RPMI7951 (cell line): ENCODE measurements around the gene SSRP1. TPM values are rescaled to one million over a fixed set of nuclear protein-coding genes. Genes with fewer than 3 reads are reported as not detected.
A peak's percentile ranks its signal among the peaks of the same experiment; 100 is the strongest.
"Not testable (repeated sequence)": the region's sequence is repeated elsewhere in the genome, so short reads cannot be mapped to it uniquely, and the experiment has no call there.

Experiments
- DNase-seq: peaks from one replicate; pipeline ENCODE4 v3.0.0-alpha.2; 2012; ENCODE audit warnings: low read depth
- total RNA-seq: library from RNA; depleted of rRNA; stranded (reverse); fragments of >200 nt; shearing (Covaris generic); gene quantifications from 2 replicates; pipeline ENCODE4 v1.2.3, GENCODE V29; 2014

Gene SSRP1
- total RNA-seq, 1 experiment from 2014 or later: 105 TPM

DNA sequence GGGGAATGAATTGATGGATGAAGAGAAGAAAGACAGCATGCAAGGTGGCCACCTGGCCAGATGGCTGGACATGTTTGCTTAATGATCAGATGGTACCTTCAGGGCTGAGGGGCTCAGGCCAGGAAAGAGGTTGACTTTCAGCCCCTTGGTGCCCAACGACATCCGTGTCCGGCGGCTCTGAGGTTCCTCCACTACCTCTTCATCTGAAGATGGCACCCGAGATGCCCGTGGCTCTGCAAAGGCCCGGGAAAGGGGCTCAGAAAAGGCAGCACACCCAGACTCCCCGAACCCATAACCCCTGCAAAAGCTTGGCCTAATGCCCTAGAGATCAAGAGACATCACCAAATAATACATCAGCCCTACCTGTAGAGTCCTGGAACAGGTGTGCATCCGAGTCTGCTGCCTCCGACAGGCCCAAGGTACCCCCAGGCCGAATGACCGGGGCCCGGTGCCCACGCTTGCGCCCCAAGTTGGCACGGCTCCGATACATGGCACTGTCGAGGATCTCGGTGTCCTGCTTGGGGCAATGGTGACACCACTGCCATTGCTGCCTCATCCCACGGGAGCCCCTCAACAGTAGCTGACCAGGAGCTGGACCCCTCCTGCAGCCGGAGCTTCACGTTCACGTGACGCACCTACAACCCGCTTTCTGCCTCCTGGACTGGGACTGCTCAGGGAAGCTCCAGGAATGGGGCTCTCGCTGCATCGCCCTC, 33.8 kb downstream of the SSRP1 start:
- DNase-seq: no peak

DNA sequence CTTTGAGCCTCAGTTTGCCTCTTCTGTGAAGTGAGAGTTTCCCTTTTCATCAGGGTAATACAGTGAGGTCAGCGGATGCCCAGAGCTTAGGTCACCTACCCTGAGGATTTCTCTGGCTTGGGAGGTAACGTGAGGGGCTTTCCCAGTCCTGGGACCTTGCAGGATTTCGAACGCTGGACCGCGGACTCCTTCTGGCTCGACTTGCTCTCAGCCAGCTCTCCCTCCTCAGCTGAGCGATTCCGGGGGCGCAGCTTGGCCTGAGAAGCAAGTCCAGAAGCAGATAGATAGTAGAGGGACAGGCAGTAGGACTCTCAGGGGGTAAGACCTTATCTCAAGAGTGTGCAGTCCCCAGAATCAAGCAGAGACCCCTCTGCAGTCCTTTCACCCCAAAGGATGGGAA, 34.9 kb downstream of the SSRP1 start:
- DNase-seq: no peak

DNA sequence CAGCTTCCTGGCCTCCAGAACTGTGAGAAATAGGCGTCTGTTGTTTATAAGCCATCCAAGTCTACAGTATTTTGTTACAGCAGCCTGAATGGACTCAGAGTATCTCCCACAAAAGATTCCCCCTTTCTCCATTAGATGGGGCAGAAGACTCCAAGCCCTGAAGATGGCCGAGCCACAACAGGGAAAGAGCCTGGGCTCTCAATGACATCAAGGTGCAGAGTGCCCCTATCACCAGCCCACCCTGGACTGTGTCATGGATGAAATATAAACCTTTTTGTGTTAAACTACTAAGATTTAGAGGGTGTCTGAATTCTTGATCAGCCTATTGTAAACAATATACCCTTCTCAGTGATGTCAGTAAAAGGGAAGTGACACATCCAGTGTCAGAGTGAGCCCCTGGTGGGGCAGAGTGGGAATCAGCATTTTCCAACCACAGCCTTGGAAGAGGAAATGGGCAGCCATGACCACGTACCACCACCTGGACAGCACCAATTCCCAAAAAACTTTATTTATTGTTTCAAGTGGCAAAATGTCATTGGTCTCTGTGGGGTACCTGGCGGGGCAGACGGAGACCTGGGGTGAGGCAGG, 36.4 kb downstream of the SSRP1 start:
- DNase-seq: no peak

DNA sequence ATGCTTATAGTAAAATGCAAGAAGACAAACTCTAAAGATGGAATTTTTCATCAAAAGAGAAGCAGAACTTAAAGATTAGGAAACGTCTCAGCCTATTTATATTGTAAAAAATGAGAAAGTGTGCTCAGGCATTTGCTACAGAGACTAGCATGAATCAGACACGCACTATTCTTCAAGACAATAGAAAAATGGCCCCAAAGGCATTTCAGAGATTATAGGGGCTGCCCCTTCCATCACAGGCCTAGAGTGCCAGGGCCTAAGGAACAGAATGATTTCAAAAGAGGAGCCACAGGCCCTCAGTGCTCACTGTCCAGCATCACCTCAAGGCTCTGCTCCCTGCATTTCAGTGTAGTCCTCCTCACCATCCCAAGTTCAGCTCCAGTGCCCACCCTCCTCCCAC, 38.5 kb downstream of the SSRP1 start:
- no peak for DNase-seq

DNA sequence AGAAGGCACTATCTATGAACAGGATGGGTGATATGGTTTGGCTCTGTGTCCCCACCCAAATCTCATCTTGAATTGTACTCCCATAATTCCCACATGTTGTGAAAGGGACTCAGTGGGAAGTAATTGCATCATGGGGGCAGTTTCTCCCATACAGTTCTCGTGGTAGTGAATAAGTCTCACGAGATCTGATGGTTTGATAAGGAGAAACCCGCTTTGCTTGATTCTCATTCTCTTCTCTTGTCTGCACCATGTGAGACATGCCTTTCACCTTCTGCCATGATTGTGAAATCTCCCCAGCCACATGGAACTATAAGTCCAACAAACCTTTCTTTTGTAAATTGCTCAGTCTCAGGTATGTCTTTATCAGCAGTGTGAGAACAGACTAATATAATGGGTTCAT, 39.5 kb downstream of the SSRP1 start:
- not testable (repeated sequence) for DNase-seq

DNA sequence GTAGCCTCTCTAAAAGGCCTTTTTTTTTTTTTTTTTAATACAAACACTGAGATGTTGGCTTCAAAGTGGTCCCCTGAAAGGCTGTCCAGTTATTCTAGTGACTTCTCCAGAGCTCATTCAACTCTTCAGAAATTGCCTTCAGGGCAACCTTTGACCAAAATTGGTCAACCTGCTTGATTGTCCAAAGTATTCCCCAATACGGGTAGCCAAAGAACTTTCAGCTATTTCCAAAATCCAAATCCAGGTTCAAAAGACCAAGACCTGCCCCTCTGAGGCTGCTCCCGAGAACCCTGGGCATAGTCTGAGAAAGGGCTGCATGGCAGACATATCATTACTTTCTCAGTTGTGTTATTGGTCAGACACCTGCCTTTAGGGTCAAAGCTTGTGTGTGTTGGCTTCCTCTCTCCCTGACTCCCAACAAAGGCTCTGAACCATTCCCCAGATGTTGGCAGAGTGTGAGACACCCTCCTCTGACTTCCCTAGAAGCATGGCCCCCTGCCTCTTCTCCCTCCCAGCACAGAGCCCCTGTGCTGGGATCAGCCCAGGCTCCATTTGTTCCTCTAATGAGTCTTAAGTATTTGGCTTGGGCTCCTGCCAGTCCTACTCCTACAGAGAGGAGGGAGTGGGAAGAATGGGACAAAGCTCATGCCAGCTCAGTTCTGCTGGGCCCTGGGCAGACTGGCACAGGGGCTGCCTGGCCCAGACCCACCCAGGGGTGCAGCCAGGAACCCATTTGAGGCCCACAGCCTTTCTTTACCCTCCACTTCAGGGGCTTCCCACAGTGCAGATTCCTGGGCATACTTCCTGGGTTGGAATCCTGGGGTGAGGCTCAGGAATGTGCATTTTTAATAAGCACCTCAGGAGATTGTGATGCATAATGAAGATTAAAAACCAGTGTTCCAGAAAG, 41.2 kb downstream of the SSRP1 start:
- peak; percentile 43 for DNase-seq

DNA sequence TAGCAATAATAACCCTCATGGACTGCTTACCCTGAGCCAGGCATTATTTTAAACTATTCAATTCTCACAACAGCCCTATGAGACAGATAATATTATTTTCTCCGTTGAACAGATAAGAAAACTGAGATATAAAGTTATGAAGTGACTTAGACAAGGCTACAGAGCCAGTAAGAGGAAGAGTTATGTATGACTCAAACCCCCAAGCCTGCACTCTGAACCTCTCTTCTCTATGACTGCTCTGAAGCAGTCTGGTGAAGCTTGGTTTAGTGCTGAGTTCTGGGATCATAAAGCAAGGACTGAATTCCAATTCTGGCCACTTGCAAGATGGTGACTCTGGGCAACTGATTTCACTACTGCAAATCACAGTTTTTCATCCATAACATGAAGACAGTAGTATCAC, 45.4 kb downstream of the SSRP1 start:
- DNase-seq: no peak

DNA sequence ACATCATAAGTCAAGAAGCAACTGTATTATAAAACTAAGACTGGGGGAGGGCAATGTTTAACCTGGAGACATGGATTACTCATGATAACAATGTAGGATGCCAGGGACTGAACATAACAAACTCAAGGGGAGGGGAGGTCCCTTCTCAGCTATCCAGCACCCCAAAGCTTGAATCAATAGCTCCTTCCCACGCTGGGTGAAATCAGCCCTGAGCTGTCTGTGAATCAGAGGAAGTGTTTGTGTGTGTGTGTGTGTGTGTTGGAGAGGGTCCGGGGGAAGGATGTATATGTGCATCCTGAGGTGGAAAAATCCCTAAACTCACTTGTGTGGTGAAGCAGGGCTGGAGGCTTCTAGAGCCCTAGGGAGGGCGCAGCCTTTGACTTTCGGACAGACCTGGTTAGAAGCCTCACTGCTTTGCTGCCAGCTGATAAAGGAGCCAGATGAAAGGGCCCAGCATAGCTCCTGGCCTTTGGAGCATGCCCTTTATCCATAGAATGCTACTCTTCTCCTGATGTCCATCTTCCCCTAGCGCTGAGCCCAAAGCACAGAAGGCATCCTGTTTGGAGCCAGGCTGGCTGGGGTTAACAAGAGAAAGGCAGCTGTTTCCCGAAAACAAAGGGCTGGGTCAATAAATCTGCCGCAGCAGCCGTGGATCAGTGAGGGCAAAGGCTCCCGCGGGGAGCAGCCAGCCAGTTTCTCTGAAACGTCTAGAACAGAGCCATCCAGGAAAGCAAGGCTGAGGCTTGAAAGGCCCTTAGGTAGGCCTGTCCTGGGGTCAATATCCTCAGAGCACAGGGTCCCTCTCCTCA, 46.7 kb downstream of the SSRP1 start:
- DNase-seq: peak; percentile 60

DNA sequence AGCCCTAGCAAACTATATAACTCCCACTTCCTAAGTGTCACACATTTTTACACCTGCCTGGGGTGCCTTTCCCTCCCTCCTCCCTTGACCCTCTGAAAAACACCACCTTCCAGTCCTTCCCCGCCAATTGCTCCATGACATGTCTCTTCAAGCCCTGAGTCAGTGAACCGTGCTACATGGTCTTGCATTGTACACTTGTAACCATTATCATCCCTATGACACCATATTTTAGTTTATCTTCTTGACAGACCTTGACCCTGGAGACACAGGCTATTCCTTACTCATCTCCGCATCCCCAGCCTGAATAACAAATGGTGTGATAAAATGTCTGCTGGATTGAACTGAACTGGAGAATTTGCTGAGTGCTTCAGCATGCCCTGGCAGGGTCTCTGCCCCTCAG, 47.8 kb downstream of the SSRP1 start:
- no peak for DNase-seq

DNA sequence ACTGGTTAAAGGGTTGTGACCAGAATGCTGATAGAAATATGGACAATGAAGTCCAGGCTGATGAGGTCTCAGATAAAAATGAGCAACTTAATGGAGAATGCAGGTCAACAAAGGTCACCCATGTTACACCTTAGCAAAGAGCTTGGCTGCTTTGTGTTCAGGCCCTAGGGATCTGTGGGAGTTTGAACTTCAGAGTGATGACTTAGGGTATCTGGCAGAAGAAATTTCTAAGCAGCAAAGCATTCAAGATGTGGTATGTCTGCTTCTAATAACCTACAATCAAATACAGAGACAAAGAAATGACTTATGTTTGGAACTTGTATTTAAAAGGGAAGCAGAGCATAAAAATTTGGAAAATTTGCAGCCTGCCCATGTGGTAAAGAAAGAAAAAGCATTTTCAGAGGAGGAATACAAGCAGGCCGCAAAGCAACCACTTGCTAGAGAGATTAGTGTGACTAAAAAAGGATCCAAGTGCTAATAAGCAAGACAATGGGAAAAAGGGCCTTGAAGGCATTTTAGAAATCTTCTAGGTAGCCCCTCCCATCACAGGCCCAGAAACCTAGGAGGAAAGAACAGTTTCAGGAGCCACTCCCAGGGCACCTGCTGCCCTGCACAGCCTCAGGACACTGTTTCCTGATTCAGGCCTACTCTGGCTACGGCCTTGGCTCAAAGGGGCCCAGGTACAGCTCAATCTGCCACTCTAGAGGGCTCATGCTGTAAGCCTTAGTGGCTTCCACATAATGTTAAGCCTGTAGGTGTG, 52.3 kb downstream of the SSRP1 start:
- no peak for DNase-seq

DNA sequence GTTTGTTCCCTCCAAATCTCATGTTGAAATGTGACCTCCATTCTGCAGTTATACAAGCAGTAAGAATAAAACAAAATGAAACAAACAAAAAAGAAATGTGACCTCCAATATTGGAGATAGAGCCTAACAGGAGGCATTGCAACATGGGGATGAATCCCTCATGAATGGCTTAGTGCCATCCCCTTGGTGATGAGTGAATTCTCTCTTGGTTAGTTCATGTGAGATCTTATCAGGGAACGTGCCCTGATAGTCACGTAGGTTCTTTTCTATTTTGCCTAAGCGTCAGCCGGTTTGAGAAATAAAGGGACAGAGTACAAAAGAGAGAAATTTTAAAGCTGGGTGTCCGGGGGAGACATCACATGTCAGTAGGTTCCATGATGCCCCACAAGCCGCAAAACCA, 54.1 kb downstream of the SSRP1 start:
- DNase-seq: peak; percentile 67

DNA sequence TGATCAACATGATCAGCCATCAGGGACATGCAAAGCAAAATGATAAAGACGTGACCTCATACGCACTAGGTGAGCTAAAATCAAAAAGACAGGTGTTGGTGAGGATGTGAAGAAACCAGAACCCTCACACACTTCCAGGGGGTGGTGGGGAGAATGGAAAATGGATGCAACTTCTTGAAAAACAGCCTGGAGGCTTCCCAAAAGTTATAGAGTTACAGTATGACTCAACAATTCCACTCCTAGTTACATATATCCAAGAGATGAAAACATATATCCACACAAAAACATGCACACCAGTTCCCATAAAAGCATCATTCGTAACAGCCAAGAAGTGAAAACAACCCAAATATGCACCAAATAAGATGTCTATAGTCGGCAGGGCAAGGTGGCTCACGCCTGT, 56.6 kb downstream of the SSRP1 start:
- DNase-seq: peak; percentile 27

DNA sequence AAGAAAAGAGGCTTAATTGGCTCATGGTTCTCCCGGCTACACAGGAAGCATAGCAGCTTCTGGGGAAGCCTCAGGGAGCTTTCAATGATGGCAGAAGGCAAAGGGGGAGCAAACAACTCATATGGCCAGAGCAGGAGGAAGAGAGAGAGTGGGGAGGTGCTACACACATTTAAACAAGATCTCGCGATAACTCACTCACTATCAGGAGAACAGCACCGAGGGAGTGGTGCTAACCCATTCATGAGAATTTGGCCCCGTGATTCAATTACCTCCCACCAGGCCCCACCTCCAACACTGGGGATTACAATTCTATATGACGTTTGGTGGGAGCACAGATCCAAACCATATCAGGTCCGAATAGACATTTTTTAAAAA, 57.0 kb downstream of the SSRP1 start:
- peak; percentile 65 for DNase-seq

DNA sequence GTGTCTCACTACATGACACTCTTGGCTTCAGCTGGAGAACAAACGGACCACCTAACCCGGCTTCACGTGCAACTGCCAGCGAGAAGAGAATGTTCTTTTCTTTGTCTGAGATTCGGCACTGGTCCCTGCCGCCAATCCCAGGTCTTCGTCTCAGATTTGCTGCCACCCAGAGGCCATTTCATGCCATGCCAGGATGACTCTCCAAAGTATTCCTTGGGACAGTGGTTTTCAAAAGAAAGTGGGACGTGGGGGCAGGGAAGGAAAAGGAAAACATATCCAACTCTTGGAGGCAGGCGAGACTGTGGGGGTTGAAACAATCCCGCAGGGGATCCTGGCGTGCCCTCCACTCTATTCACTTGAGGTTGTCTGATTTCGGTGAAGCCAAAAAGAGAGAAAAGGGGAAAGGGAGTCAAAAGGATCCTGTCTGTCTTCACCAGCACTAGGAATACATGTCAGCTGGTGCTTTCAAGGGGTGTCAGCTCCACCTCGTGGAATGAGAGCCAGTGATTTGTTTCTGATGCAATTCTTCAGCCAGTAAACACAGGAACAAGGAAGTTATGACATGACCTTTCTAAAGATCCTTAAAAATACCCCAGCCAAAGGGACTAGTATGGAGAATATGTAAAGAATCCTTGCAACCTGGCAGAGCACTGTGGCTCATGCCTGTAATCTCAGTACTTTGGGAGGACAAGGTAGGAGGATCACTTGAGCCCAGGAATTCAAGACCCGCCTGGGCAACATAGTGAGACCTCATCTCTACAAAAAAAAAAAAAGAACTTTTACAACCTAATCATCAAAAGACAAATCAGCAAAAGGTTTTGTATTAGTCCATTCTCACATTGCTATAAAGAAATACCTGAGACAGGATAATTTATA, 57.6 kb downstream of the SSRP1 start:
- DNase-seq: peak; percentile 73

DNA sequence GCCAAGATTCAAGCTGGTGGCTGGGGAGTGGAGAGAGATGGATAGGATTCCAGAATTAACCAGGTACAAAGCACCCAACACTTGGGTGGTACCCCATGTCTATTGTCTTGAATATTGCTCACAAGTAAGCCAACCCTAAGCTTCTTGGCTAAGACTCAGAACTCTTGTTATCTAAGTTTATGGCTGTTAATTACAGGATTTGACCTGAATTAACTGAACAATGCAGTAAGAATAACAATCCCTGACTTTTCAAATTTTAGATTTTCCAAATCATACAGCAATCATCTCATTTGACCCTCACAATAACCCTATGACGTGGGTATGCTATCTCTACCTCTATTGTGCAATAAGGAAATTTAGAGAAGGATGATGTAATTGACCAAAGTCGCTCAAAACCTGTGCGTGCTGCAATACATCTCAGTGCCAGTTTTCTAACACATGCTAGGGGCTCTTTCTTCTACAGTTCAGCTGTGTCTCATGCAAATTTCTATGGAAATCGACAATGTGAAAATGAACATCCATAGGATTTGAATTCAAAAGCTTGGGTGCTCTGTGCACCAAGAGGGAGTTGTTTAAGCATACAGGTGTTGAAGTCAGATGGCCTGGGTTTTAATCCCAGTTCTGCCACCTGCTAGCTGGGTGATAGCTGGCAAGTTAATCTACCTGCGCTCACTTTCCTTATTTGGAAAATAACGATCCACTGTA, 58.6 kb downstream of the SSRP1 start:
- DNase-seq: no peak

DNA sequence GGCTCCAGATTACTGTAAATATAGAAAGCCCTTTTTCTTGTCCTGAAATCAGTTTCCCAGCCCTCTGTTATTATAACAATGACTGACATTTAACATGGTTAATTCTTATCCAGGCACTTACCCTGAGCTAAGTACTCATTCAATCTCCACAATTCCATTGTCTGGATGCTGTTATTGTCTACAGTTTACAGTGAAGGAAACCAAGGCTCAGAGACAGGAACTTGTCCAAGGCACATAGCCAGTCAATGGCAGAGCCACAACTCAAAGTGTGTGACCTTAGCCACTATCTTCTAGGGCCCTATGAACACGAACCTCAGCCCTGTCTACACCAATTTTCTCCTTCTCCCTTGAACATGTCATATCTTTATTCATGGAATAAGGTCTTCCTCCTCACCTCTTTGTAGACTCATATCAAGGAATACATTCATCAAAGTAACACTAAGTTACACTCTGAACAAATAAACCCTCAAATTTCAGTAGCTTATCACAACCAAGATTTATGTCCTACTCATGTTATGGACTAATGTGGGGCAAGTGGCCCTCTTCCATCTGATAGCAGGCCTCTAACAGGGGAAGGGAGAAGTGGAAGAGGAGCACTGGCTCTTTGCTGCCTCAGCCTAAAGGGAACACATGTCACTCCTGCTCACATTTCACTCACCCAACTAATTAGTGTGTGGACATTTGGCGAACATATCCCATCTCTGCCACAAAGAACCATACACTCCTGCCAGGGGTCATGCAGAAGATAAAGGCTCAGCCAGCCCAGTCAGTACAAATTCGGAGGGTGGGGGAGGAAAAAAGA, 59.3 kb downstream of the SSRP1 start:
- no peak for DNase-seq
